ENCODE results near the gene FHIT. TPM values are rescaled to one million over a fixed set of nuclear protein-coding genes. Genes with fewer than 3 reads are reported as not detected.

The FHIT gene
- total and polyA plus RNA-seq, 10 of the 15 experiments (the other 5 are each of a cell fraction or from before 2014, with no cell fraction given), result 4.2 to 14.9 (median 9.4) TPM

- POLR2A ChIA-PET, result no interaction called here
- no TSS peak for BruUV-seq (replicated peaks)
- no peak for FAIRE-seq
- ATAC-seq, result no peak
- no peak for TF ChIP-seq SRF (IDR thresholded peaks at IDR 0.05; ENCODE audit: low read depth in 2 of 2, low read length in 2 of 2)
- TF ChIP-seq POLR2AphosphoS5 (IDR thresholded peaks at IDR 0.05; ENCODE audit: low read length), result no peak
- no peak for TF ChIP-seq MEF2B (IDR thresholded peaks at IDR 0.05; ENCODE audit: partially characterized antibody, poor library complexity, severe bottlenecking)
- TF ChIP-seq HCFC1 (IDR thresholded peaks at IDR 0.05; ENCODE audit: low read length), result no peak
- no peak for TF ChIP-seq SREBF2 (IDR thresholded peaks at IDR 0.05; ENCODE audit: low read length)
- TF ChIP-seq, protein P1, sequence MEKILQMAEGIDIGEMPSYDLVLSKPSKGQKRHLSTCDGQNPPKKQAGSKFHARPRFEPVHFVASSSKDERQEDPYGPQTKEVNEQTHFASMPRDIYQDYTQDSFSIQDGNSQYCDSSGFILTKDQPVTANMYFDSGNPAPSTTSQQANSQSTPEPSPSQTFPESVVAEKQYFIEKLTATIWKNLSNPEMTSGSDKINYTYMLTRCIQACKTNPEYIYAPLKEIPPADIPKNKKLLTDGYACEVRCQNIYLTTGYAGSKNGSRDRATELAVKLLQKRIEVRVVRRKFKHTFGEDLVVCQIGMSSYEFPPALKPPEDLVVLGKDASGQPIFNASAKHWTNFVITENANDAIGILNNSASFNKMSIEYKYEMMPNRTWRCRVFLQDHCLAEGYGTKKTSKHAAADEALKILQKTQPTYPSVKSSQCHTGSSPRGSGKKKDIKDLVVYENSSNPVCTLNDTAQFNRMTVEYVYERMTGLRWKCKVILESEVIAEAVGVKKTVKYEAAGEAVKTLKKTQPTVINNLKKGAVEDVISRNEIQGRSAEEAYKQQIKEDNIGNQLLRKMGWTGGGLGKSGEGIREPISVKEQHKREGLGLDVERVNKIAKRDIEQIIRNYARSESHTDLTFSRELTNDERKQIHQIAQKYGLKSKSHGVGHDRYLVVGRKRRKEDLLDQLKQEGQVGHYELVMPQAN (conservative IDR thresholded peaks at IDR 0.05), result no peak
- TF ChIP-seq WRNIP1 (IDR thresholded peaks at IDR 0.05; ENCODE audit: borderline replicate concordance, low read depth, low read length), result no peak
- no peak for TF ChIP-seq RB1 (IDR thresholded peaks at IDR 0.05; ENCODE audit: borderline replicate concordance)
- no peak for TF ChIP-seq FOXK2 (IDR thresholded peaks at IDR 0.05)
- TF ChIP-seq MEF2A (IDR thresholded peaks at IDR 0.05; ENCODE audit: insufficient read depth, low read depth, low read length), result no peak
- no peak for TF ChIP-seq ZZZ3 (IDR thresholded peaks at IDR 0.05; ENCODE audit: control insufficient read depth, insufficient read length, low read depth)
- no peak for TF ChIP-seq TCF3 (IDR thresholded peaks at IDR 0.05; ENCODE audit: borderline replicate concordance, insufficient read depth, low read depth, low read length)
- no peak overlapping the region for H3K27ac ChIP-seq (ENCODE audit: control insufficient read depth, insufficient read depth)
- CTCF ChIA-PET, result no interaction called here
- no peak for DNase-seq (ENCODE audit: low read depth, low spot score)
- no peaks in the 10 kb centered on the region for H4K20me1 ChIP-seq (ENCODE audit: control insufficient read depth, insufficient read depth)
- no peaks in the 10 kb centered on the region for H3K36me3 ChIP-seq (ENCODE audit: control insufficient read depth in 2 of 2, insufficient read depth in 2 of 2, low read length in 1 of 2)
- H2AFZ ChIP-seq (ENCODE audit: control insufficient read depth, low read depth, low read length), result no peak overlapping the region
- no peaks in the 10 kb centered on the region for H3K79me2 ChIP-seq (ENCODE audit: control insufficient read depth, insufficient read depth, low read length)
- H3K9me3 ChIP-seq (replicated peaks; ENCODE audit: control insufficient read depth, insufficient read depth, low read length), result no peaks in the 10 kb centered on the region
- H3K27me3 ChIP-seq (replicated peaks in 1 of 2; ENCODE audit: control insufficient read depth in 2 of 2, insufficient read depth in 2 of 2, low read length in 1 of 2), result no peaks in the 10 kb centered on the region
- SMC1A ChIA-PET (ENCODE audit: uncharacterized antibody, unreplicated experiment), result interaction anchor here (1.6 kb wide), 1 partner anchor 9 kb away, joined by 3 read pairs; no protein-coding TSS in a partner anchor
- WGBS (ENCODE audit: insufficient coverage, insufficient replicate concordance, low lambda C conversion rate, missing lambda C conversion rate), result 40% methylated on average over 1 of the region's 1 CpG
- no peak overlapping the region for H3K4me3 ChIP-seq
- no peaks in the 10 kb centered on the region for H3K4me1 ChIP-seq (ENCODE audit: control insufficient read depth, insufficient read depth, low read length)
- intact Hi-C loops (cut with micrococcal nuclease; ENCODE audit: unreplicated experiment) (no loop called here), in situ Hi-C loops (cut with MboI) (no loop called here)
- H3K9ac ChIP-seq (ENCODE audit: control insufficient read depth, insufficient read depth, low read length), result no peak overlapping the region
- no peak overlapping the region for H3K4me2 ChIP-seq (ENCODE audit: control insufficient read depth, insufficient read depth)
- RAD21 ChIA-PET (ENCODE audit: unreplicated experiment), result no interaction called here
Measured at GRCh38 chr3:60708191-60708975, 542.9 kb downstream of the FHIT start.
